ENCODE results near the gene PDCD7.
"Not testable (repeated sequence)": the region's sequence is repeated elsewhere in the genome, so short reads cannot be mapped to it uniquely, and the experiment has no call there.

Gene PDCD7

GRCh38 chr15:65079580-65079979, 54.0 kb downstream of the PDCD7 start:
- TF ChIP-seq, protein P1, sequence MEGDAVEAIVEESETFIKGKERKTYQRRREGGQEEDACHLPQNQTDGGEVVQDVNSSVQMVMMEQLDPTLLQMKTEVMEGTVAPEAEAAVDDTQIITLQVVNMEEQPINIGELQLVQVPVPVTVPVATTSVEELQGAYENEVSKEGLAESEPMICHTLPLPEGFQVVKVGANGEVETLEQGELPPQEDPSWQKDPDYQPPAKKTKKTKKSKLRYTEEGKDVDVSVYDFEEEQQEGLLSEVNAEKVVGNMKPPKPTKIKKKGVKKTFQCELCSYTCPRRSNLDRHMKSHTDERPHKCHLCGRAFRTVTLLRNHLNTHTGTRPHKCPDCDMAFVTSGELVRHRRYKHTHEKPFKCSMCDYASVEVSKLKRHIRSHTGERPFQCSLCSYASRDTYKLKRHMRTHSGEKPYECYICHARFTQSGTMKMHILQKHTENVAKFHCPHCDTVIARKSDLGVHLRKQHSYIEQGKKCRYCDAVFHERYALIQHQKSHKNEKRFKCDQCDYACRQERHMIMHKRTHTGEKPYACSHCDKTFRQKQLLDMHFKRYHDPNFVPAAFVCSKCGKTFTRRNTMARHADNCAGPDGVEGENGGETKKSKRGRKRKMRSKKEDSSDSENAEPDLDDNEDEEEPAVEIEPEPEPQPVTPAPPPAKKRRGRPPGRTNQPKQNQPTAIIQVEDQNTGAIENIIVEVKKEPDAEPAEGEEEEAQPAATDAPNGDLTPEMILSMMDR (IDR thresholded peaks at IDR 0.05; ENCODE audit: insufficient read depth, low read depth, low read length, missing control alignments) = no peak
- no peak for DNase-seq (ENCODE audit: low read depth)
- no peak overlapping the region for H3K4me3 ChIP-seq (ENCODE audit: low read depth, low read length)

DNA sequence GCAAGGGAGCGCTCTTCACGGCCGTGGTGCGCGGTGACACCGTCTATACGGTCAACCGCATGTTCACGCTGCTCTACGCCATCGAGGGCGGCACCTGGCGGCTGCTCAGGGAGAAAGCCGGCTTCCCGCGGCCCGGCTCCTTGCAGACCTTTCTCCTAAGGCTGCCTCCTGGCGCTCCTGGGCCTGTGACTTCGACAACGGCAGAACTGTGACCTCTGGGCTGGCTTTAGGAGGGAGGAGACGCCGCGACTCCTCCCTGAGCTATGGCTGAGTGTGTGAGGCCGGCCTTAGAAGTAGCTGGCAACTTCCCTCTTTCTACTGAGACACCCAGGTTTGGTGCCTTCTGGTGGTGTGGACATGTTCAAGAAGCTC, 55.6 kb downstream of the PDCD7 start:
- peak; percentile 20 for DNase-seq (ENCODE audit: low read depth)
- TF ChIP-seq, protein P1 (IDR thresholded peaks at IDR 0.05; ENCODE audit: insufficient read depth, low read depth, low read length, missing control alignments) = peak; percentile 9
- H3K4me3 ChIP-seq (ENCODE audit: low read depth, low read length) = no peak overlapping the region

GRCh38 chr15:65077291-65077980, 56.2 kb downstream of the PDCD7 start:
- DNase-seq (ENCODE audit: low read depth) = no peak
- TF ChIP-seq, protein P1 (IDR thresholded peaks at IDR 0.05; ENCODE audit: insufficient read depth, low read depth, low read length, missing control alignments) = no peak
- H3K4me3 ChIP-seq (ENCODE audit: low read depth, low read length) = no peak overlapping the region

DNA sequence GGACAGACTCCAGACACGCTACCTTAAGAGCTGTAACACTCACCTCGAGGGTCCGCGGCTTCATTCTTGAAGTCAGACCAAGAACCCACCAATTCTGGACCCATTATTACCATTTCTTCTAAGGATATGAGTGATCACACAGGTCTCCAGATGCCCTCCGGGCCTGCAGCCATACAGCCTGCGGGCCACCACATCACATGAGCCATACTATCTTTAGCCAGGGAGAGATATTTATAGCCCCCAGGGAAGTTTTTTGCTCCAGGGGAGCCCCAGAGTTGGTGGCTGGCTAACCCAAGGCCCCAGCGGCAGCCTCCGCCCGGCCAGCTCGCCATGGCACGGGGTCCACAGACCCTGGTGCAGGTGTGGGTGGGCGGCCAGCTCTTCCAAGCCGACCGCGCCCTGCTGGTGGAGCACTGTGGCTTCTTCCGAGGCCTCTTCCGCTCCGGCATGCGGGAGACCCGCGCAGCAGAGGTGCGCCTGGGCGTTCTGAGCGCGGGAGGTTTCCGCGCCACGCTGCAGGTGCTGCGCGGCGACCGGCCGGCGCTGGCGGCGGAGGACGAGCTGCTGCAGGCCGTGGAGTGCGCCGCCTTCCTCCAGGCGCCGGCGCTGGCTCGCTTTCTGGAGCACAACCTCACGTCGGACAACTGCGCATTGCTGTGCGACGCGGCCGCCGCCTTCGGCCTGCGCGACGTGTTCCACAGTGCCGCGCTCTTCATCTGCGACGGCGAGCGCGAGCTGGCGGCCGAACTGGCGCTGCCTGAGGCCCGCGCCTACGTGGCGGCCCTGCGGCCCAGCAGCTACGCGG, 56.9 kb downstream of the PDCD7 start, which contains the start of gene KBTBD13:
Gene KBTBD13 (plus strand): TSS at position 261 of the 805 bp plus-strand sequence. CDS start 70 bp downstream, at position 331.
- no peak for DNase-seq (ENCODE audit: low read depth)
- H3K4me3 ChIP-seq (ENCODE audit: low read depth, low read length) = no peak within 1 kb of the TSS
- TF ChIP-seq, protein P1 (IDR thresholded peaks at IDR 0.05; ENCODE audit: insufficient read depth, low read depth, low read length, missing control alignments) = no peak

DNA sequence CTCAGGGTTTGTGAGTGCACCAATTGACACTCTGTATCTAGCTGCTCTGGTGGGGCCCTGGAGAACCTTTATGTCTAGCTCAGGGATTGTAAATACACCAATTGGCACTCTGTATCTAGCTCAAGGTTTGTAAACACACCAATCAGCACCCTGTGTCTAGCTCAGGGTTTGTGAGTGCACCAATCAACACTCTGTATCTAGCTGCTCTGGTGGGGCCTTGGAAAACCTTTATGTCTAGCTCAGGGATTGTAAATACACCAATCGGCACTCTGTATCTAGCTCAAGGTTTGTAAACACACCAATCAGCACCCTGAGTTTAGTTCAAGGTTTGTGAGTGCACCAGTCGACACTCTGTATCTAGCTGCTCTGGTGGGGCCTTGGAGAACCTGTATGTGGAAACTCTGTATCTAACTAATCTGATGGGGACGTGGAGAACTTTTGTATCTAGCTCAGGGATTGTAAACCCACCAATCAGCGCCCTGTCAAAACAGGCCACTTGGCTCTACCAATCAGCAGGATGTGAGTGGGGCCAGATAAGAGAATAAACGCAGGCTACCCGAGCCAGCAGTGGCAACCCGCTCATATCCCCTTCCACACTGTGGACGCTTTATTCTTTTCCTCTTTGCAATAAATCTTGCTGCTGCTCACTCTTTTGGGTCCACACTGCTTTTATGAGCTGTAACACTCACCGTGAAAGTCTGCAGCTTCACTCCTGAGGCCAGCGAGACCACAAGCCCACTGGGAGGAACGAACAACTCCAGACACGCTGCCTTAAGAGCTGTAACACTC, 57.8 kb downstream of the PDCD7 start:
- not testable (repeated sequence) for H3K4me3 ChIP-seq (ENCODE audit: low read depth, low read length); DNase-seq (ENCODE audit: low read depth)

DNA sequence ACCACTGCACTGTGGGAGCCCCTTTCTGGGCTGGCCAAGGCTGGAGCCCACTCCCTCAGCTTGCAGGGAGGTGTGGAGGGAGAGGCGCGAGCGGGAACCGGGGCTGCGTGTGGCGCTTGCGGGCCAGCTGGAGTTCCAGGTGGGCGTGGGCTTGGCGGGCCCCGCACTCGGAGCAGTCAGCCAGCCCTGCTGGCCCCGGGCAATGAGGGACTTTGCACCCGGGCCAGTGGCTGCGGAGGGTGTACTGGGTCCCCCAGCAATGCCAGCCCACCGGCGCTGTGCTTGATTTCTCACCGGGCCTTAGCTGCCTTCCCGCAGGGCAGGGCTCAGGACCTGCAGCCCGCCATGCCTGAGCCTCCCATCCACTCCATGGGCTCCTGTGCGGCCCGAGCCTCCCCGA, 58.7 kb downstream of the PDCD7 start:
- not testable (repeated sequence) for DNase-seq (ENCODE audit: low read depth); H3K4me3 ChIP-seq (ENCODE audit: low read depth, low read length)

DNA sequence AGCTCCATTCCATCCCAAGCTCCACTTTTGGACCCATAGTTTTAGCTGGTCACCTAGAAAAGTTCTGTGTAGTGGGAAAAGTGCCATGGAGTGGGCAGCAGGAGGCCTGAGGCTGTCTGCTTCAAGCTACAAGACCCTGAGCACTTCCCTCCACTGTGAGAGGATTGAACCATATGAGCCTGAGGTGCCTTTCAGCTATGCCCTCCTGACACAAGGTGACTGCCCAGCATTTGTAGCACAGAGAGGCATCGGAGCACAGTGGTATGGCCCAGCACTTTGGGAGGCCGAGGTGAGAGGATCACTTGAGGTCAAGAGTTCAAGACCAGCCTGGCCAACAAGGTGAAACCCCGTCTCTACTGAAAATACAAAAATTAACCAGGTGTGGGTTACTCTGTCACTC, 61.0 kb downstream of the PDCD7 start:
- H3K4me3 ChIP-seq (ENCODE audit: low read depth, low read length) = no peak overlapping the region
- TF ChIP-seq, protein P1 (IDR thresholded peaks at IDR 0.05; ENCODE audit: insufficient read depth, low read depth, low read length, missing control alignments) = no peak
- DNase-seq (ENCODE audit: low read depth) = no peak

All from GM12865 (cell line).